HG03280 (cell line): Measurements from ENCODE around the gene CD63.
"Not testable (repeated sequence)": the region's sequence is repeated elsewhere in the genome, so short reads cannot be mapped to it uniquely, and the experiment has no call there.

Source experiments
- ATAC-seq: cut with Tn5 transposase; IDR thresholded peaks from one replicate; pipeline ENCODE4 v1.9.1; 2021; ENCODE audit warnings: mild to moderate bottlenecking, moderate library complexity; ENCODE audit not compliant: unreplicated experiment

Gene CD63

GRCh38 chr12:55728939-55729818, at the start of gene CD63:
Gene CD63 (minus strand): TSS chr12:55729009. CDS start chr12:55728341, 668 bp downstream.
- ATAC-seq = peak; percentile 75

GRCh38 chr12:55777856-55778255, 49.0 kb upstream of the CD63 start:
- ATAC-seq = no peak

- ATAC-seq = no peak
Measured at GRCh38 chr12:55771736-55772135, 42.9 kb upstream of the CD63 start.

- no peak for ATAC-seq
Measured at GRCh38 chr12:55767156-55767555, 38.3 kb upstream of the CD63 start.

GRCh38 chr12:55765736-55766290, 37.0 kb upstream of the CD63 start:
- no peak for ATAC-seq

GRCh38 chr12:55762646-55763045, 33.8 kb upstream of the CD63 start:
- no peak for ATAC-seq

GRCh38 chr12:55760663-55761062, 31.9 kb upstream of the CD63 start:
- no peak for ATAC-seq

- not testable (repeated sequence) for ATAC-seq
Measured at GRCh38 chr12:55758575-55758974, 29.8 kb upstream of the CD63 start.

- ATAC-seq = no peak
Measured at GRCh38 chr12:55757701-55758100, 28.9 kb upstream of the CD63 start.

GRCh38 chr12:55755246-55755645, 26.4 kb upstream of the CD63 start:
- no peak for ATAC-seq

- ATAC-seq = no peak
Measured at GRCh38 chr12:55748230-55748993, 19.6 kb upstream of the CD63 start.

GRCh38 chr12:55746913-55747231, 18.1 kb upstream of the CD63 start:
- no peak for ATAC-seq

GRCh38 chr12:55746174-55746912, 17.5 kb upstream of the CD63 start:
- no peak for ATAC-seq

- ATAC-seq = no peak
Measured at GRCh38 chr12:55745361-55746173, 16.8 kb upstream of the CD63 start.

GRCh38 chr12:55744340-55745030, 15.7 kb upstream of the CD63 start:
- ATAC-seq = no peak

GRCh38 chr12:55743406-55744339, 14.9 kb upstream of the CD63 start:
- ATAC-seq = peak; percentile 47

- ATAC-seq = peak; percentile 37
Measured at GRCh38 chr12:55742719-55743405, 14.1 kb upstream of the CD63 start, which contains the start of gene GDF11. Gene GDF11 (plus strand): TSS chr12:55743122. CDS start chr12:55743317, 195 bp downstream.
